DND-41 (cell line): ENCODE measurements around the gene DET1.

Experiments used
- ATAC-seq: fragments of 200-7000 bp; cut with Tn5 transposase; 3 replicates; pipeline ENCODE4 v1.9.1; 2021; ENCODE audit warnings: low read depth; ENCODE audit not compliant: insufficient read depth
- DNase-seq: peaks from one replicate; pipeline ENCODE4 v3.0.0-alpha.2; 2020
- H2AFZ ChIP-seq: 2 replicates; pipeline ENCODE4 v1.6.0; 2012; ENCODE audit warnings: low read depth, low read length
- H3K27ac ChIP-seq: 2 replicates; pipeline ENCODE4 v1.5.1; 2012; ENCODE audit warnings: low read length, inconsistent platforms
- H3K27me3 ChIP-seq: fragments of 200-600 bp; sonication (generic); 2 replicates; pipeline ENCODE4 v1.6.0; 2012; ENCODE audit warnings: low read length, mild to moderate bottlenecking, inconsistent platforms; ENCODE audit not compliant: insufficient read depth, poor library complexity
- H3K36me3 ChIP-seq: 2 replicates; pipeline ENCODE4 v1.5.1; 2012; ENCODE audit warnings: low read length, inconsistent platforms; ENCODE audit not compliant: insufficient read depth
- H3K4me1 ChIP-seq: 2 replicates; pipeline ENCODE4 v1.5.1; 2012; ENCODE audit warnings: mild to moderate bottlenecking, low read length; ENCODE audit not compliant: insufficient read depth
- H3K4me2 ChIP-seq: 2 replicates; pipeline ENCODE4 v1.6.0; 2012; ENCODE audit warnings: mild to moderate bottlenecking, moderate library complexity, low read length, inconsistent platforms; ENCODE audit not compliant: insufficient read depth
- H3K4me3 ChIP-seq, 2 experiments: fragments of 200-600 bp in 1 of 2; shearing (Covaris generic) in 1 of 2; 2 replicates each; pipeline ENCODE4 v1.5.1; 2012 to 2016; ENCODE audit warnings: inconsistent platforms in 2 of 2, low read length in 2 of 2, mild to moderate bottlenecking in 2 of 2, low read depth in 1 of 2, moderate library complexity in 1 of 2
- H3K79me2 ChIP-seq: 2 replicates; pipeline ENCODE4 v1.6.0; 2012; ENCODE audit warnings: low read length, inconsistent platforms; ENCODE audit not compliant: insufficient read depth
- H3K9ac ChIP-seq: 2 replicates; pipeline ENCODE4 v1.6.0; 2012; ENCODE audit warnings: low read depth, mild to moderate bottlenecking, inconsistent platforms, low read length, moderate library complexity
- H3K9me3 ChIP-seq: 2 replicates; pipeline ENCODE4 v1.5.1; 2012; ENCODE audit warnings: low read length, moderate library complexity, mild to moderate bottlenecking, inconsistent platforms; ENCODE audit not compliant: insufficient read depth, severe bottlenecking
- H4K20me1 ChIP-seq: 2 replicates; pipeline ENCODE4 v1.6.0; 2012; ENCODE audit warnings: low read length; ENCODE audit not compliant: insufficient read depth
- CTCF ChIP-seq: IDR thresholded peaks from 2 replicates; pipeline ENCODE4 v1.5.1; 2012; ENCODE audit warnings: borderline replicate concordance, low read length, moderate library complexity, mild to moderate bottlenecking; ENCODE audit not compliant: poor library complexity, severe bottlenecking; ENCODE audit errors: extremely low read depth
- EZH2 ChIP-seq: IDR thresholded peaks from 3 replicates; pipeline ENCODE4 v1.6.1; 2012; ENCODE audit warnings: borderline replicate concordance, low read depth, mild to moderate bottlenecking, moderate library complexity, low read length, inconsistent platforms; ENCODE audit not compliant: severe bottlenecking

The DET1 gene

GRCh38 chr15:88504445-88504844 lies 42.0 kb downstream of the DET1 start:
- TF ChIP-seq CTCF (no peak), EZH2 (no peak)
- H3K27ac ChIP-seq = no peak overlapping the region
- no peaks in the 10 kb centered on the region for H3K27me3 ChIP-seq
- no peak for DNase-seq
- ATAC-seq = no peak
- H3K9ac ChIP-seq = no peak overlapping the region
- no peak overlapping the region for H3K4me2 ChIP-seq
- H3K4me3 ChIP-seq = no peak overlapping the region
- H3K79me2 ChIP-seq = no peaks in the 10 kb centered on the region
- H3K9me3 ChIP-seq = no peaks in the 10 kb centered on the region
- H4K20me1 ChIP-seq = no peaks in the 10 kb centered on the region
- H3K36me3 ChIP-seq = peaks cover 1% of the 10 kb centered on the region; the same call in 1 of the 2 replicates
- no peak overlapping the region for H2AFZ ChIP-seq
- no peaks in the 10 kb centered on the region for H3K4me1 ChIP-seq

- Histone ChIP-seq H3K79me2 (no peaks in the 10 kb centered on the region), H2AFZ (no peak overlapping the region), H3K4me3 (no peak overlapping the region), H4K20me1 (no peaks in the 10 kb centered on the region), H3K36me3 (no peaks in the 10 kb centered on the region), H3K4me1 (no peaks in the 10 kb centered on the region), H3K9ac (no peak overlapping the region), H3K27me3 (no peaks in the 10 kb centered on the region), H3K9me3 (no peaks in the 10 kb centered on the region), H3K27ac (no peak overlapping the region), H3K4me2 (no peak overlapping the region)
- DNase-seq (no peak), ATAC-seq (no peak)
- TF ChIP-seq EZH2 (no peak), CTCF (no peak)
Measured at GRCh38 chr15:88498996-88499395, 47.5 kb downstream of the DET1 start.

GRCh38 chr15:88497109-88497765 lies 49.2 kb downstream of the DET1 start:
- H3K27ac ChIP-seq = no peak overlapping the region

More at GRCh38 chr15:88497109-88497765, 49.2 kb downstream of the DET1 start:
- no peaks in the 10 kb centered on the region for H3K9me3 ChIP-seq
- no peak overlapping the region for H2AFZ ChIP-seq
- H3K4me1 ChIP-seq = no peaks in the 10 kb centered on the region
- no peak overlapping the region for H3K4me2 ChIP-seq
- no peaks in the 10 kb centered on the region for H3K27me3 ChIP-seq
- no peak overlapping the region for H3K4me3 ChIP-seq
- DNase-seq = no peak
- H3K79me2 ChIP-seq = no peaks in the 10 kb centered on the region
- H3K9ac ChIP-seq = no peak overlapping the region
- ATAC-seq = no peak
- no peaks in the 10 kb centered on the region for H3K36me3 ChIP-seq
- H4K20me1 ChIP-seq = no peaks in the 10 kb centered on the region
- no peak for TF ChIP-seq EZH2
- TF ChIP-seq CTCF = no peak
